ENCODE results near the gene ADGRV1.

DNA sequence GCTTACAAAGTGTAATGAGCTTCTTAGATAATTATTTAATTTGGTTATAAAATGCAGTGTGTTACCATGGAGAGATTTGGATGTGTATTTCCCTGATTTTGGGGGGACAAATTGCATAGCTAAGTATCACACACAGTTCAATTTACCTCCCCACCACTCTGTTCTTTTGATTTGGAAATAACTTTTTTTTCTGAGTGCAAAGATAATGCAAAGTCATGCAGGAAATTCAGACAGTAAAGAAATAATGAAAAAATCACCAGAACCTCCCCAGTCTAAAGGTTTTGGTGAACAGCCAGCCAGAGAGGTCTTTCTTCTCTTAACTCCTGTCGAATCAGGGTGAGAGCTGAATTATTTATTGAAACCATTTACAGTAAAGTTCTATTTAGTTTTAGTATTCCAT lies 3.2 kb downstream of the ADGRV1 start:
- TF ChIP-seq GATA2 (IDR thresholded peaks at IDR 0.05; ENCODE audit: low read depth, low read length), result no peak
- TF ChIP-seq GATA3 (IDR thresholded peaks at IDR 0.05; ENCODE audit: low read depth, low read length), result no peak
